GM23338 (cell line): ENCODE results near the gene OR5K1. TPM values are rescaled to one million over a fixed set of nuclear protein-coding genes. Genes with fewer than 3 reads are reported as not detected.

Experiments
- ATAC-seq: fragments of 200-7000 bp; cut with Tn5 transposase; 3 replicates; pipeline ENCODE4 v1.9.1; 2020
- DNase-seq: peaks from one replicate; pipeline ENCODE4 v3.0.0-alpha.2; 2015; ENCODE audit warnings: low spot score
- H2AFZ ChIP-seq: fragments of 200-600 bp; sonication (generic); 2 replicates; pipeline ENCODE4 v1.8.0; 2016; ENCODE audit warnings: antibody characterized with exemption, mild to moderate bottlenecking, moderate library complexity
- H3F3A ChIP-seq: fragments of 200-600 bp; sonication (generic); replicated peaks from 2 replicates; pipeline ENCODE4 v1.8.0; 2017; ENCODE audit warnings: antibody characterized with exemption, mixed run types, low read depth
- H3K27ac ChIP-seq: fragments of 200-600 bp; sonication (generic); 2 replicates; pipeline ENCODE4 v1.6.1; 2016; ENCODE audit warnings: low read depth
- H3K27me3 ChIP-seq: fragments of 200-600 bp; sonication (generic); 2 replicates; pipeline ENCODE4 v1.8.0; 2016; ENCODE audit warnings: mild to moderate bottlenecking, mixed run types, moderate library complexity; ENCODE audit not compliant: insufficient read depth
- H3K36me3 ChIP-seq: fragments of 200-600 bp; sonication (generic); 2 replicates; pipeline ENCODE4 v1.8.0; 2016; ENCODE audit warnings: mild to moderate bottlenecking; ENCODE audit not compliant: insufficient read depth
- H3K4me1 ChIP-seq: fragments of 200-600 bp; sonication (generic); 2 replicates; pipeline ENCODE4 v1.8.0; 2016; ENCODE audit warnings: mild to moderate bottlenecking, moderate library complexity; ENCODE audit not compliant: insufficient read depth
- H3K4me2 ChIP-seq: fragments of 200-600 bp; sonication (generic); 2 replicates; pipeline ENCODE4 v1.7.1; 2017; ENCODE audit warnings: mixed run types
- H3K4me3 ChIP-seq: fragments of 200-600 bp; sonication (generic); 2 replicates; pipeline ENCODE4 v1.6.1; 2016; ENCODE audit warnings: mixed run types
- H3K79me2 ChIP-seq: fragments of 200-600 bp; sonication (generic); replicated peaks from 2 replicates; pipeline ENCODE4 v1.8.0; 2017; ENCODE audit warnings: mild to moderate bottlenecking; ENCODE audit not compliant: insufficient read depth
- H3K9me2 ChIP-seq: fragments of 200-600 bp; sonication (generic); 2 replicates; pipeline ENCODE4 v1.8.0; 2017; ENCODE audit not compliant: insufficient read depth
- H4K20me1 ChIP-seq: fragments of 200-600 bp; sonication (generic); replicated peaks from 2 replicates; pipeline ENCODE4 v1.8.0; 2017; ENCODE audit warnings: mild to moderate bottlenecking; ENCODE audit not compliant: insufficient read depth
- H3K27ac Mint-ChIP-seq: 2 replicates; pipeline ENCODE4 v1.8.0; 2020; ENCODE audit warnings: inconsistent platforms, mild to moderate bottlenecking, moderate library complexity, mixed read lengths
- H3K27me3 Mint-ChIP-seq: 3 replicates; pipeline ENCODE4 v1.8.0; 2022; ENCODE audit warnings: low read depth, mild to moderate bottlenecking, moderate library complexity, mixed read lengths, inconsistent platforms; ENCODE audit not compliant: insufficient read depth, poor library complexity
- H3K36me3 Mint-ChIP-seq: 3 replicates; pipeline ENCODE4 v1.8.0; 2021; ENCODE audit warnings: low read depth, mild to moderate bottlenecking, inconsistent platforms, moderate library complexity, mixed read lengths
- H3K4me1 Mint-ChIP-seq: 3 replicates; pipeline ENCODE4 v1.8.0; 2020; ENCODE audit warnings: mild to moderate bottlenecking, inconsistent platforms, mixed read lengths
- H3K4me3 Mint-ChIP-seq: 3 replicates; pipeline ENCODE4 v1.8.0; 2021; ENCODE audit warnings: moderate library complexity, mild to moderate bottlenecking, inconsistent platforms, mixed read lengths
- H3K9me3 Mint-ChIP-seq: 3 replicates; pipeline ENCODE4 v1.8.0; 2020; ENCODE audit warnings: moderate library complexity, mild to moderate bottlenecking, inconsistent platforms, mixed read lengths
- CREB1 ChIP-seq: fragments of 250-450 bp; sonication (Bioruptor Pico); IDR thresholded peaks from 2 replicates; pipeline ENCODE4 v1.5.0; 2020; ENCODE audit warnings: low read depth, mild to moderate bottlenecking, moderate library complexity
- ETS1 ChIP-seq: IDR thresholded peaks from 2 replicates; pipeline ENCODE4 v1.6.1; 2016; ENCODE audit warnings: antibody characterized with exemption
- EZH2 ChIP-seq: fragments of 200-600 bp; sonication (generic); IDR thresholded peaks from one replicate; pipeline ENCODE4 v1.8.0; 2017; ENCODE audit warnings: antibody characterized with exemption, mild to moderate bottlenecking, low read depth; ENCODE audit not compliant: unreplicated experiment
- EZH2phosphoT487 ChIP-seq: fragments of 200-600 bp; sonication (generic); IDR thresholded peaks from one replicate; pipeline ENCODE4 v1.8.1; 2018; ENCODE audit warnings: antibody characterized with exemption; ENCODE audit not compliant: unreplicated experiment
- JUNB ChIP-seq: IDR thresholded peaks from one replicate; pipeline ENCODE4 v1.6.1; 2016; ENCODE audit warnings: antibody characterized with exemption; ENCODE audit not compliant: unreplicated experiment
- NANOG ChIP-seq: IDR thresholded peaks from 2 replicates; pipeline ENCODE4 v1.6.1; 2016; ENCODE audit warnings: antibody characterized with exemption, borderline replicate concordance
- POLR2AphosphoS5 ChIP-seq: IDR thresholded peaks from 2 replicates; pipeline ENCODE4 v1.6.1; 2016; ENCODE audit warnings: antibody characterized with exemption, low read depth
- REST ChIP-seq: IDR thresholded peaks from one replicate; pipeline ENCODE4 v1.6.1; 2018; ENCODE audit warnings: antibody characterized with exemption; ENCODE audit not compliant: unreplicated experiment
- STAT1 ChIP-seq: IDR thresholded peaks from one replicate; pipeline ENCODE4 v1.6.1; 2016; ENCODE audit warnings: antibody characterized with exemption; ENCODE audit not compliant: unreplicated experiment
- ZNF114 ChIP-seq: fragments of 250-450 bp; sonication (Bioruptor Pico); IDR thresholded peaks from 2 replicates; pipeline ENCODE4 v1.5.0; 2020; ENCODE audit warnings: mild to moderate bottlenecking, moderate library complexity
- ZNF331 ChIP-seq: fragments of 250-450 bp; sonication (Bioruptor Pico); IDR thresholded peaks from 2 replicates; pipeline ENCODE4 v1.5.0; 2020; ENCODE audit warnings: low read depth, mild to moderate bottlenecking, moderate library complexity
- polyA plus RNA-seq: library from polyadenylated mRNA; unstranded; fragments of >200 nt; fragmentation: Nextera tagmentation; extraction: Ambion mirVana; gene quantifications from 2 replicates; pipeline ENCODE4 v1.2.1, GENCODE V29; 2016
- total RNA-seq: library from RNA; depleted of rRNA; stranded (reverse); fragments of >200 nt; shearing (Covaris generic); gene quantifications from 2 replicates; pipeline ENCODE4 v1.2.3, GENCODE V29; 2014
- TF ChIP-seq, protein P1 (sequence below): fragments of 250-450 bp; sonication (Bioruptor Pico); IDR thresholded peaks from 2 replicates; pipeline ENCODE4 v1.5.0; 2020; ENCODE audit warnings: mild to moderate bottlenecking, moderate library complexity
- TF ChIP-seq, protein P2 (sequence below), 2 experiments: fragments of 200-600 bp in 1 of 2; sonication (generic) in 1 of 2; conservative IDR thresholded peaks; 2 replicates each; pipeline versions ENCODE4 v1.5.1 to v1.6.1; 2016 to 2017; ENCODE audit warnings: antibody characterized with exemption in 2 of 2, low read depth in 2 of 2, mild to moderate bottlenecking in 2 of 2, moderate library complexity in 1 of 2

The OR5K1 gene
- total and polyA plus RNA-seq, 2 experiments from 2014 or later, result not detected

- ATAC-seq, result no peak
- H3K4me3 Mint-ChIP-seq, result no peak overlapping the region
- no peak for DNase-seq
- Histone ChIP-seq H2AFZ (peak overlapping the region; percentile 56; the same call in 1 of the 2 replicates), H3K4me3 (no peak overlapping the region), H3K9me2 (no peaks in the 10 kb centered on the region), H3K27me3 (no peaks in the 10 kb centered on the region), H3K36me3 (no peaks in the 10 kb centered on the region), H3F3A (no peaks in the 10 kb centered on the region), H3K79me2 (no peaks in the 10 kb centered on the region), H3K27ac (no peak overlapping the region), H4K20me1 (no peaks in the 10 kb centered on the region), H3K4me1 (no peaks in the 10 kb centered on the region), H3K4me2 (no peak overlapping the region)
- no peaks in the 10 kb centered on the region for H3K36me3 Mint-ChIP-seq
- no peak for TF ChIP-seq ZNF331 (CRISPR knock-in tag)
- no peak for TF ChIP-seq POLR2AphosphoS5
- TF ChIP-seq, protein P1, sequence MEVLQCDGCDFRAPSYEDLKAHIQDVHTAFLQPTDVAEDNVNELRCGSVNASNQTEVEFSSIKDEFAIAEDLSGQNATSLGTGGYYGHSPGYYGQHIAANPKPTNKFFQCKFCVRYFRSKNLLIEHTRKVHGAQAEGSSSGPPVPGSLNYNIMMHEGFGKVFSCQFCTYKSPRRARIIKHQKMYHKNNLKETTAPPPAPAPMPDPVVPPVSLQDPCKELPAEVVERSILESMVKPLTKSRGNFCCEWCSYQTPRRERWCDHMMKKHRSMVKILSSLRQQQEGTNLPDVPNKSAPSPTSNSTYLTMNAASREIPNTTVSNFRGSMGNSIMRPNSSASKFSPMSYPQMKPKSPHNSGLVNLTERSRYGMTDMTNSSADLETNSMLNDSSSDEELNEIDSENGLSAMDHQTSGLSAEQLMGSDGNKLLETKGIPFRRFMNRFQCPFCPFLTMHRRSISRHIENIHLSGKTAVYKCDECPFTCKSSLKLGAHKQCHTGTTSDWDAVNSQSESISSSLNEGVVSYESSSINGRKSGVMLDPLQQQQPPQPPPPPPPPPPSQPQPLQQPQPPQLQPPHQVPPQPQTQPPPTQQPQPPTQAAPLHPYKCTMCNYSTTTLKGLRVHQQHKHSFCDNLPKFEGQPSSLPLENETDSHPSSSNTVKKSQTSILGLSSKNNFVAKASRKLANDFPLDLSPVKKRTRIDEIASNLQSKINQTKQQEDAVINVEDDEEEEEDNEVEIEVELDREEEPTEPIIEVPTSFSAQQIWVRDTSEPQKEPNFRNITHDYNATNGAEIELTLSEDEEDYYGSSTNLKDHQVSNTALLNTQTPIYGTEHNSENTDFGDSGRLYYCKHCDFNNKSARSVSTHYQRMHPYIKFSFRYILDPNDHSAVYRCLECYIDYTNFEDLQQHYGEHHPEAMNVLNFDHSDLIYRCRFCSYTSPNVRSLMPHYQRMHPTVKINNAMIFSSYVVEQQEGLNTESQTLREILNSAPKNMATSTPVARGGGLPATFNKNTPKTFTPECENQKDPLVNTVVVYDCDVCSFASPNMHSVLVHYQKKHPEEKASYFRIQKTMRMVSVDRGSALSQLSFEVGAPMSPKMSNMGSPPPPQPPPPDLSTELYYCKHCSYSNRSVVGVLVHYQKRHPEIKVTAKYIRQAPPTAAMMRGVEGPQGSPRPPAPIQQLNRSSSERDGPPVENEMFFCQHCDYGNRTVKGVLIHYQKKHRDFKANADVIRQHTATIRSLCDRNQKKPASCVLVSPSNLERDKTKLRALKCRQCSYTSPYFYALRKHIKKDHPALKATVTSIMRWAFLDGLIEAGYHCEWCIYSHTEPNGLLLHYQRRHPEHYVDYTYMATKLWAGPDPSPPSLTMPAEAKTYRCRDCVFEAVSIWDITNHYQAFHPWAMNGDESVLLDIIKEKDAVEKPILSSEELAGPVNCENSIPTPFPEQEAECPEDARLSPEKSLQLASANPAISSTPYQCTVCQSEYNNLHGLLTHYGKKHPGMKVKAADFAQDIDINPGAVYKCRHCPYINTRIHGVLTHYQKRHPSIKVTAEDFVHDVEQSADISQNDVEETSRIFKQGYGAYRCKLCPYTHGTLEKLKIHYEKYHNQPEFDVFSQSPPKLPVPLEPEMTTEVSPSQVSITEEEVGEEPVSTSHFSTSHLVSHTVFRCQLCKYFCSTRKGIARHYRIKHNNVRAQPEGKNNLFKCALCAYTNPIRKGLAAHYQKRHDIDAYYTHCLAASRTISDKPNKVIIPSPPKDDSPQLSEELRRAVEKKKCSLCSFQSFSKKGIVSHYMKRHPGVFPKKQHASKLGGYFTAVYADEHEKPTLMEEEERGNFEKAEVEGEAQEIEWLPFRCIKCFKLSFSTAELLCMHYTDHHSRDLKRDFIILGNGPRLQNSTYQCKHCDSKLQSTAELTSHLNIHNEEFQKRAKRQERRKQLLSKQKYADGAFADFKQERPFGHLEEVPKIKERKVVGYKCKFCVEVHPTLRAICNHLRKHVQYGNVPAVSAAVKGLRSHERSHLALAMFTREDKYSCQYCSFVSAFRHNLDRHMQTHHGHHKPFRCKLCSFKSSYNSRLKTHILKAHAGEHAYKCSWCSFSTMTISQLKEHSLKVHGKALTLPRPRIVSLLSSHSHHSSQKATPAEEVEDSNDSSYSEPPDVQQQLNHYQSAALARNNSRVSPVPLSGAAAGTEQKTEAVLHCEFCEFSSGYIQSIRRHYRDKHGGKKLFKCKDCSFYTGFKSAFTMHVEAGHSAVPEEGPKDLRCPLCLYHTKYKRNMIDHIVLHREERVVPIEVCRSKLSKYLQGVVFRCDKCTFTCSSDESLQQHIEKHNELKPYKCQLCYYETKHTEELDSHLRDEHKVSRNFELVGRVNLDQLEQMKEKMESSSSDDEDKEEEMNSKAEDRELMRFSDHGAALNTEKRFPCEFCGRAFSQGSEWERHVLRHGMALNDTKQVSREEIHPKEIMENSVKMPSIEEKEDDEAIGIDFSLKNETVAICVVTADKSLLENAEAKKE (CRISPR knock-in tag), result no peak
- no peak for TF ChIP-seq REST
- no peak for TF ChIP-seq JUNB
- no peak for TF ChIP-seq EZH2
- TF ChIP-seq ETS1, result no peak
- no peak for TF ChIP-seq EZH2phosphoT487
- TF ChIP-seq STAT1, result no peak
- TF ChIP-seq NANOG, result no peak
- TF ChIP-seq, protein P2, sequence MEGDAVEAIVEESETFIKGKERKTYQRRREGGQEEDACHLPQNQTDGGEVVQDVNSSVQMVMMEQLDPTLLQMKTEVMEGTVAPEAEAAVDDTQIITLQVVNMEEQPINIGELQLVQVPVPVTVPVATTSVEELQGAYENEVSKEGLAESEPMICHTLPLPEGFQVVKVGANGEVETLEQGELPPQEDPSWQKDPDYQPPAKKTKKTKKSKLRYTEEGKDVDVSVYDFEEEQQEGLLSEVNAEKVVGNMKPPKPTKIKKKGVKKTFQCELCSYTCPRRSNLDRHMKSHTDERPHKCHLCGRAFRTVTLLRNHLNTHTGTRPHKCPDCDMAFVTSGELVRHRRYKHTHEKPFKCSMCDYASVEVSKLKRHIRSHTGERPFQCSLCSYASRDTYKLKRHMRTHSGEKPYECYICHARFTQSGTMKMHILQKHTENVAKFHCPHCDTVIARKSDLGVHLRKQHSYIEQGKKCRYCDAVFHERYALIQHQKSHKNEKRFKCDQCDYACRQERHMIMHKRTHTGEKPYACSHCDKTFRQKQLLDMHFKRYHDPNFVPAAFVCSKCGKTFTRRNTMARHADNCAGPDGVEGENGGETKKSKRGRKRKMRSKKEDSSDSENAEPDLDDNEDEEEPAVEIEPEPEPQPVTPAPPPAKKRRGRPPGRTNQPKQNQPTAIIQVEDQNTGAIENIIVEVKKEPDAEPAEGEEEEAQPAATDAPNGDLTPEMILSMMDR (conservative IDR thresholded peaks at IDR 0.05; ENCODE audit: low read depth in 2 of 2), result no peak
- no peak for TF ChIP-seq CREB1 (CRISPR knock-in tag)
- no peak for TF ChIP-seq ZNF114 (CRISPR knock-in tag)
- H3K9me3 Mint-ChIP-seq, result no peaks in the 10 kb centered on the region
- no peaks in the 10 kb centered on the region for H3K27me3 Mint-ChIP-seq
- no peak overlapping the region for H3K27ac Mint-ChIP-seq
- peaks cover 3% of the 10 kb centered on the region; the same call in 2 of the 3 replicates for H3K4me1 Mint-ChIP-seq
Measured at GRCh38 chr3:98450372-98450771, 12.6 kb upstream of the OR5K1 start.
